Cerebellar nuclear complex (tissue), 1 donor: ENCODE measurements around the gene THEM5.
A peak's percentile ranks its signal among the peaks of the same experiment; 100 is the strongest.

Source experiments
- DNase-seq, 2 experiments: peaks; one replicate each; lab custom pipeline; 2025; lab: John Stamatoyannopoulos, UW

The THEM5 gene

DNA sequence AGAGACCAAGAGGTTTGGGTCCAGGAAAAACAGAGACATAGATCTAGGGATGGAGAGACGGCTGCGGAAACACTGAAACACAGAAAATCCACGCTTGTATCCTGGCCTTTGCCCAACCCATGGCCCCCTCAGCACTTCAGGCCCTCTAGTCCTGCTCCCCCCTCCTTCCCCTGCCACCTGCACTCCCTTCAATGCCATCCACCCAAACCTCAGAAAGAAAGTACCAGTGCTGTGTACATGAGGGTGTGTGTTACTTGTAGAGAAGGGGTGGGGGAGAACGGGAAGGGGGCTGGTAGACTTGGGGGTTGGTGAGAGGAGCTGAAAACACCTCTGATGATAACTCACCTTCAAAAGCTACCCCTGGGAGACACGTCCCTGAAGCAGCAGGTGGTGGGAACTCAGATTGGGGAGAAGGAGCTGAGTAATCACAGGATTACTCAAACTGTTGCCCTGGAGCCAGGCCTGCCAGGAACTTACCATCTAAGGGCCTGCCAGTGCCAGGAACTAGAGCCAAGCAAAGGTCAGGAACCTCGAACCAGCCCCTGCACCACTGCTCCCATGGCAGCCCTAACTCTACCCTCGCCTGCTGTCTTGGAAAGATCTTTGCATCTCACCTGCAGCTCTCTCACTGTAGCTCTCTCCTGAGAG is 33.4 kb downstream of the THEM5 start:
- DNase-seq: no peak

GRCh38 chr1:151819227-151819835 is 34.2 kb downstream of the THEM5 start:
- no peak for DNase-seq

- no peak for DNase-seq
These were observed 36.2 kb downstream of the THEM5 start for GRCh38 chr1:151817353-151817730.

DNA sequence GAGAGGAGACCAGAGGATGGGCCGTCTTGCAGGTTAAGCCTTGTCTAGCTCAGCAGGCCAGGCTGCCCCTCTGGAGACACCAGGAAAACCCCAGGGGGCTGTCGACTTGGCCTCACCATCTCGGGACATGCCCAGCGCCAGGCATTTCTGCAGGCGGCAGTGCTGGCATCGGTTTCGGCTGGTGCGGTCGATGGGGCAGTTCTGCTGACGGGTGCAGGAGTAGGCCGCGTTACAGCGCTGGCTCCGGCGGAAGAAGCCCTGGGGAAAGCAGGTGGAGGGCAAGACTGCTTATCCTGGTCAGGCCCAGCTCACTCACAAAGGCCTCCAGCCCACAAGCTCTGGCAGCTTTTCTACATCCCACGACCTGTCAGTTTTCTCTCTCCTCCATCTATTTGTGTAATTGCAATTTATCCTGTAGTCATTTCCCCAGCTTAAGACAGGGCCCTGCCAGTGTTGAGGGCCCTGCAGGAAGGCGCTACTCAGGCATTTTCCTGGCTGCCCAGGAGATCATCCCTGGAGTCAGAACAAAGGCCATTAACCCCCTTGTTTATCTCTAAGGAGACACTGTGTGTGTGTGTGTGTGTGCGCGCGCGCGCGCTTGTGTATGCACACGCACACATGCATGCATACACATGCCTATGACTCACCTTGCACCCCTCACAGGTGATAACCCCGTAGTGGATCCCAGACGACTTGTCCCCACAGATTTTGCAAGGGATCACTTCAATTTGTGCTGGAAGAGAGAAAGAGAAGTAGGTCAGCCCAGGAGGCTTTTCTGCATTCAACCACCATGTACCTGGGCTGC is 36.8 kb downstream of the THEM5 start:
- DNase-seq: no peak

DNA sequence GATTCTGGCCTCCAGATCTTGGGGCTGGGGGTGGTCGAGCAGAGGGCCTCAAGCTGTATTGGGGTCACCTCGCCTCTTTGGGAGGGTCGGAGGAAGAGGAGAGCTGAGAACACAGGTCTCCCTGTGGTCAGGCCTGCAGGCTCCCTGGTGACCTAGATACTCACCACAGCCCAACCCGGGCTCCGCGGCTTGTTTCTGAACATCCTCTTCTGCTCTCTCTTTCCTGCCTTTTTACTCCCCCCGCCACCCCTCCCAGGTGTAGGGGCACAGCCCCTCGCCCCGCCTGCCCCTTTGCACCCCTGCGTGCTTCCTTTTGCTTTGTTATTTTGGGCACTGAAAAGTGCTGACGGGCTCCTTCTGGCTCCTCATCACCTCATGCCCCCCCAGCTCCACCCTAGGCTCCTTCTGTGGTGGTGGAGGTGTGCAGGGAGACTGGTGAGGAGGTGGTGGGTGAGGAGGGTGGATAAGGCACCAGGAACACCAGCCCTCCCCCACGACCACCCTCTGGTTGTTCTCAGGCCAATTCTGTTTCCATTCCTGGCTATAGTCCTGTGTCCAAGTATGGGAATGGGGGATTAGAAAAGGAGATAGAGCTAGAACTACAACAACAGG is 37.7 kb downstream of the THEM5 start:
- no peak for DNase-seq

DNA sequence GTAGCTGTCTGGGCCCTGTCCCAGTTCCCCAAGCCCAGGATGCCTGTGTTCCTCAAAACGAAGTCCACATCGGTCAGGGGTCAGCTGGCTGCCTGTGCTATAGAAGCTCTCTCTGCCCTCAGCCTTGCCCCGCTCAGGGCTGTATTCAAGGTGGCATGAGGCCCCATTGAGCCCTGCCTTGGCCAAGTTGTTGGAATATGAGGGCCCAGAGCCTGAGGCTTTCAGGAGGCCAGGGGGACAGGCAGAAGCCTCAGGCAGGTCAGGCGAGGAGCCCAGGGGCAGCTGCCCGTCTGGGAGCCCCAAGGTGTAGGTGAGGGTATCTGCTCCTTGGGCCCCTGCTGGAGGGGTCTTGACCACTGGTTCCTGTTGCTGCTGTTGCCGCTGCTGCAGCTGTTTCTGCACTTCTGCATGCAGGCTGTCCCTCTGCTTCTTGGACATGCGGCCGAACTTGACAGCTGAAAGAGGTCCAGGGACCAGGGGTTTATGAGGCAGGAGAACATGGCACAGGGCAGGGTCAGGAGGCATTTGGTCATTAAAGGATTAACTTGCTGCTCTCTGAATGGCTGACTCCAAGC is 38.5 kb downstream of the THEM5 start:
- no peak for DNase-seq

DNA sequence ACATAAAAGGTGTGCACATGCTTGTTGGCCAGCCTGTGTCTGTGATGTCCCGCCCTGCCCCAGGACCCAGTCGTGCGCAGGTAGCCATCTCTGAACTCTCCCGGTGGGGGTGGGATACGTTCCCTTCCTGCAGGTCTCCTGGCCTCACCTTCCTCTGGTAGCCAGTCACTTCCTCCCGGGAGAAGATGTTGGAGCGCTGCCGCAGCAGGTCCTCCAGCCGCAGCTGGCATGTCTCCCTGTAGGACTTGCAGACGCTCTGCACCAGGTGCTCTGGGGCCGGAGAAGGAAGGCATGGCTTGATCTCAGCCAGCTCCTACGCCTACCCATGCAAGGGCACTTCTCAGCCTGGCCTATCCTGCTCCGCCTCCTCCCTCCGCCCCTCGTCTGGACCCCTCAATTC is 39.1 kb downstream of the THEM5 start:
- DNase-seq: no peak

GRCh38 chr1:151813271-151813977 is 40.1 kb downstream of the THEM5 start:
- DNase-seq: peak in 1 of 2 experiments; percentile 72

DNA sequence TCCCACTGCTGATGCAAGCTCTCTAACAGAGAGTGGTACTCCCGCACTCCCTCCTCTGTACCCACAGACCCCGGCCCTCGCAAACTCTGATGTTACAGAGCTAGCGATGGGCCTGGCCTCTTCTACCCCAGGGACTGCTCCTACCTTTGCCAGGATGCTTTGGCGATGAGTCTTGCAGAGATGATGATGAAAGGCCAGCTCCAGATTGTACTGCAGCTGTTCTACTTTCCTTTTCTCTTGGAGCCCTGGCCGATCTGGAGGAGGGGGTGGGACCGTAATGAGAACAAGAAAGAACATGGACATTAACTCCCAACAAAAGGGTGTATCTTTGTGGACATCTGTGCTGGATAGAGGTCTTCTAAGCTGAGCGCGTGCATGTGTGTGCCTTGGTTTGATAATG is 42.3 kb downstream of the THEM5 start:
- no peak for DNase-seq

- DNase-seq: no peak
These were observed 43.4 kb downstream of the THEM5 start for GRCh38 chr1:151809985-151810556.

GRCh38 chr1:151809290-151809984 is 44.1 kb downstream of the THEM5 start:
- no peak for DNase-seq

- DNase-seq: no peak
These were observed 45.7 kb downstream of the THEM5 start for GRCh38 chr1:151807766-151808165.

- DNase-seq: no peak
These were observed 46.4 kb downstream of the THEM5 start for GRCh38 chr1:151807131-151807530.

DNA sequence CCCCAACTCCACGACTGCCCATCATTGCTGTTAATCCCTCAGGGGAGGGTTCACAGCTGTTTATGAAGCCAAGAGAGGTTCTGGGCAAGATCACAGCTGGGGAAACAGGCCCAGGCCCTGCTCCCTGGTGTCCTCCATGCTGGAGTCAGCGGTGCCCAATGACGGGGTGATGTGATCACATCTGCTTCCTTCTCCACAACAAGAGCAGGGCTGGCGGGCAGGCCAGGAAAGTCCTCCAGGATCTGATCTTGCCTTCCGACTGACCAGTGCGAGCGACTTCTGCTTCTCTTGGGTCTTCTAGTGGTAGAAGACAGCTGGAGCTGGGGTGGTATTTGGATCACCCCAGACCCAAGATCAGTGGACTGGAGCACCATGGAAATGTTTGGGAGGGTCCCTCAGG is 47.3 kb downstream of the THEM5 start:
- no peak for DNase-seq

DNA sequence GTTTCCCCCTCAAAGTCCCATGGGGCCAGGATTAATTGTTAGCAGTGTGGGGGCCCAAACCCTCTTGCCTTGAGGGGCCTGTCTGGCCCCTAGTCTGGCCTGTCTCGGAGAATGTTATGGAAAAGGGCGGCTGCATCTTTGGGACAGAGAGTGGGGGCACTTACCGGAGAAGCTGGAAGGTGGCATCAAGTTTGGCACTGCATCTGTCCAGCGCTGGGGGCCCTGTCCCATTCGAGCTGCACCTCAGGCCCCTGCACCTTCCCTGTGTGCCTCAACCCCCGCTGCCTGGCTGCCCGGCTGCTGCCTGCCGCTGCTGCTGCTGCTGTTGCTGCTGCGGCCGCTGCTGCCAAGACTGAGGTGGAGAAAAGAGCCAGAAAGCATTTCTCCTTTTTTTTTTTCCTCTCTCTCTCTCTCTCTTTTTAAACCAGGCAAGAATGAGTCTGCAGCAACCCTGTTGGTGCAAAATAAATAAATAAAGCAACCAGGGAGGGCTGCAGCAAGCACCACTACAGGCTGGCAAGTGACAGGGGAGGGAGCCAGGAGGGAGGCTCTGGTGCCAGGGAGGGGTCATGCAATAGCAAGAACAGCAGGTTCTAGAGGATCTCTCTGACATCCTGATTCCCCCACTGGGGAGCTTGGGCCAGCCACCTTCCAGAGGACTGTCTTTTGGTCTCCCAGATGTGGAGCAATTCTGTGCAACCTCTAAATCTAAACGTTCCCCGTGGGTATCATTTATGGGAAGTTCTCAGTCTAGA is 48.3 kb downstream of the THEM5 start, which contains the start of gene LINGO4:
TSS of gene LINGO4 (minus strand) at position 354 of the 755 bp plus-strand sequence. CDS start 2,715 bp downstream, outside the sequence.
- no peak for DNase-seq

GRCh38 chr1:151803915-151804314 is 49.6 kb downstream of the THEM5 start:
- DNase-seq: no peak

GRCh38 chr1:151803164-151803563 is 50.3 kb downstream of the THEM5 start:
- no peak for DNase-seq

- DNase-seq: no peak
These were observed 51.1 kb downstream of the THEM5 start for GRCh38 chr1:151802372-151802771.

- DNase-seq: no peak
These were observed 51.7 kb downstream of the THEM5 start for GRCh38 chr1:151801846-151802245.

DNA sequence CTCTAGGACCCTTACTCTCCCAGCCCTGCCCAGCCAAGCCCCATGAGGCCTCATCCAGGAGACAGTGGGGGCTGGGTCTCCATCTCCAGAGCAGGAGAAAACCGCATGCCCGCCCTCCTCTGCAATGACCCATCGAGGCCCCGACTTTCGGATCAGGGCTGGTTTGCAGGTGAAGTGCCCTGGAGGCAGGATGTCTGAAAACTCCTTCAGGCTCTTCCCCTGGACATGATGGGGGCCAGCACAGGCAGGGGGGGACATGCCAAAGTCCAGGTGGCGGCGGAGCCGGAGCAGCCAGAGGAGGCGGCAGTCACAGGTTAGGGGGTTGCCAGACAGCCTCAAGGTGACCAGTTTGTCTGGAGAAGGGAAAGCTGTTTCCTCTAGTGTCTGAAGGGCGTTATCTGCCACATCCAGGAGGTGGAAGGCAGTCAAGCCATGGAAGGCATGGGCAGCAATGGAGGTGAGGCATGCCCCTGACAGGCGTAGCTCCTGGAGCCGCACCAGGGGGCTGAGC is 52.1 kb downstream of the THEM5 start:
- no peak for DNase-seq
